Glomerular endothelial cell (primary cell): ENCODE measurements around the gene ARHGAP15. TPM values are rescaled to one million over a fixed set of nuclear protein-coding genes. Genes with fewer than 3 reads are reported as not detected.

ENCODE experiments used
- DNase-seq: peaks from one replicate; pipeline ENCODE4 v3.0.0-alpha.2; 2011; ENCODE audit warnings: low read depth, low spot score; ENCODE audit errors: extremely low read depth
- total RNA-seq: library from RNA; depleted of rRNA; stranded (reverse); fragments of >200 nt; gene quantifications from 2 replicates; pipeline ENCODE4 v1.2.3, GENCODE V29; 2015

ARHGAP15 gene
- total RNA-seq, 1 donor from 2014 or later, result not detected

GRCh38 chr2:143553261-143553660, 424.0 kb downstream of the ARHGAP15 start:
- DNase-seq, result no peak

DNA sequence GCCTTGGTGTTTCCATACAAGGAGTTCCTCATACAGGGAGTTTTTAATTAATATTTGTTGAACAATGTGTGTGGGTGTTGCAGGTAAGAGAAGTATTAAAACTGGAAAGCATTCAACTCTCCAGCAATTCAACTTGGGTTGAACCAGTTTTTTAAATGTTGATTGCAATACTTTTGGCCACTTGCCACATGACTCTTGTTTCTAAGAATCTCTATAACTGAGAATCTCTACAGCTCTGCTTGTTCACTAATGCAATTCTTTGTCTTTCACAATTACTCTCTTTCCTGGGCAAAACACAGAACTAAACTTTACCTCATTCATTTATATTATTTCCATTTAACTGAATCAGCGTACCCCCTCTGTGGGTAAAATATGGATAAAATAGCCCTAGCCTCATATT, 429.4 kb downstream of the ARHGAP15 start:
- DNase-seq, result no peak

GRCh38 chr2:143559147-143559546, 429.9 kb downstream of the ARHGAP15 start:
- DNase-seq, result no peak

DNA sequence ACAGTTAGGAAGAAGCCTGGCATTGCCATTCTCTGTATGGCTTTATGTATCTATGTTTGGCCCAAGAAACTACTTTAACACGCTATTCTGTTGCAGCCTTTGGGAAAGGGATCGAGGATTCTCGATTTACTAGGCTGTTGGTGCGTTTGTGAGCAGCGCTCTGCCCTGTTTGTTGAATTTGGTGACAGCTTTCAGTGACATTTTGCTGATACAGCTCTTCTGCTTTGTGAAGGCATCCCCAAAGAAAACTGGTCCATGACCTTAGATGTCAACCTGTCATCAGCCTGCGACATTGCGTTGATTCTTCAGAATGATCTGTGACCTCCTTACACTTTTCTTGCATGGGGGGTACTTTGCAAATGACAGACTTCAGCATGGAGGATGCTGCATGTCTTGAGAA, 431.5 kb downstream of the ARHGAP15 start:
- no peak for DNase-seq

- DNase-seq, result no peak
These were observed 435.2 kb downstream of the ARHGAP15 start for GRCh38 chr2:143564419-143564818.

DNA sequence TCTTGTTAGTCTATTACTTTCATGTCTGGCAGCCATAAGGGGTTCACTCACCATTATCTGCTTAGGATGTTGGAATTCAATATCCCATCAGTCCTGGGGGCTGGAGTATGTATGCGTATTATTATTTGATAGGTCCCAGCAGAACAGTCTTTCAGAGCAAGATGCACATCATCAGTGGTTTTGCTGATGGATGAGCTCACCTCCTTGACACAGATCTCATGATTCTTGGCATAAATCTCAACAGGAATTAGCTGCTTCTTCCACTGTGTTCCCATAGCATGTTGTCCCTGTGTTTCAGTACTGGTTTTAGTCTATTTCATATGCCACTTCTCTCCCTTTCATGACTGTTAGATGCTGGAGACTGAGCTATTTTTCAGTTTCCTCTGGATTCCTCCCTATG, 442.5 kb downstream of the ARHGAP15 start:
- DNase-seq, result no peak

DNA sequence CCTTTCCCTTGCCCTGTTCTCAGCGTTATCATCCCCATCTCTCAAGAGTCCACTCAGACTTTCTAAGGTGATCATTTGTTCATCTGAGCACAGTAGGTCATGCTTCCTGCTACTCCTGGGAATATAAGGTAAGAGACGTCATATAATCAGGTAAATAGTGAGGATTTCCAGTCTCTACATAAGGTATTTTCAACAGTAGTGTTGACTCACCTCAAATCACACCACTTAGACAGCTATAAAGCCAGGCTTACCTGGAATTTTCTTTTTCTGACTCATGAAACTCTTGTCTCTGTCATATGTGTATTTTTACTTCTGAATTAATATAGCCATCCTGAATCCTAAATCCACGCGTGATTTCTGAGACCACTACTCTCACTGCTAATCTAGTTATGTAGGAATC, 443.2 kb downstream of the ARHGAP15 start:
- DNase-seq, result no peak

- no peak for DNase-seq
These were observed 444.9 kb downstream of the ARHGAP15 start for GRCh38 chr2:143574069-143574468.

DNA sequence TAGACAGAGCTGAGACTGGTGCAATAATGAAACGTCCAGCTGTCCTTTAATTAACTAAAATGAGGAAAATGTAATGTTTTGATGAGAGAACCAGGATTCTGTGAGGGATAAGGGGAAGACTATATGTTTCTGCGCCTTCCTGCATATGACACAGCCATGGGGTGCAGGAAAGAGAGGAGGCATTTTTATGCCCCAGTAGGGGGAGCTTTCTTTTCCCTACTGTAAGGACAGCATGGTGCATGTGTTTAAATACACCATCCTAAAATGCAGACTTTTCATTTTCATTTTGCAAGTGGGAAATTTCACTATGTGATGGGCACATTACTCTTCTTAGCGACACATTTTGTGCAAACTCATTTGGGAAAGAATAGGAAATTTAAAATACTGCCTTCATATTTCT, 446.1 kb downstream of the ARHGAP15 start:
- DNase-seq, result no peak

DNA sequence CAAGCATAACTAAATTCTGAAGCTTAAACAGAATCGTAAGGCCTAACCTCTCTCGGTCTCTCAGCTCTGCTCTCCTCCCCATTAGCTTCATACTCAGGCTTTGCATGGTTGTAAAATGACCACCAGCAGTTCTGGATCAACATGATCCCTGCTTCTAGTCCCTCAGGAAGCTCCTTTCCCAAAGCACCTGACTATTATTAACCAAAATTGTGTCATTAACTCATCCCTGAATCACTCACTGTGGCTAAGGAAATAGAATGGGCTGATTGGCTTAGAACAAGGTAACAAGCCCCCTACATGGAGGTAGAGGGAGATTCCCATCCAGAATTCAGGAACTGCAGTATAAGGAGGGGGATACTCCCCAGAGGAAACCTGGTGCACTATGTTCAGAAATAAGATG, 448.3 kb downstream of the ARHGAP15 start:
- DNase-seq, result no peak

- DNase-seq, result no peak
These were observed 450.2 kb downstream of the ARHGAP15 start for GRCh38 chr2:143579456-143579855.

- no peak for DNase-seq
These were observed 451.9 kb downstream of the ARHGAP15 start for GRCh38 chr2:143581134-143581533.

DNA sequence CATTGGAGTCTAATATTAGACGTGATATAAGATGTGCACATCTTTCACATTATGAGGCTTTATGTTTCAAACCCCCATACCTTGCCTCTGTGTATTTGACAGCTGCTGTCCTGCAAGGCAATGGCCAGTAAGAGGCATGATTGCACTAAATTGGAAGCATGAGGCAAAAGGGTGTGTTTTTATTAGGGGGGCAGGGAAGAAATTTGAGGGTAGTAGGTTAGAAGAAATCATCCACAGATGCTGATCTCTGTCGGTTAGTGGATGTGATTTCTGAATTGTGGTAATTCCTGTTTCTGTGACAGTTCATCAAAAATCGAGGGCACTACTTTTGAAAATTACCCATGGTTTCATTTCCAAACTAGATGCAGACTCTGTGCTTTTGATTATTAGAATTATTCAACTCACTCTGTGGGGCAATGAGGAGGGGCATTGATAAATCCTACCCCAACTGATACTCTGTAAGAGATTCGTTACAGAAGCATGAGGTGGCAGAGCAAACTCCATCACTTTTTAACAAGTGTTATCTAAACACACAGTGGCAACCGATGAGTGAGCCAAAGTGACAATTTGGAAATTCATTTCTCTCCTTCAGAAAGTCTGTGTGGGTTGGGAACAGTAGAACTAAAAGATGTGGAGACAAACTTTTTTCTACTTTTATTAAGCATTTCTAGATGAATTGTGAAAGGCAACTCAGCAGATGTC, 453.0 kb downstream of the ARHGAP15 start:
- no peak for DNase-seq

DNA sequence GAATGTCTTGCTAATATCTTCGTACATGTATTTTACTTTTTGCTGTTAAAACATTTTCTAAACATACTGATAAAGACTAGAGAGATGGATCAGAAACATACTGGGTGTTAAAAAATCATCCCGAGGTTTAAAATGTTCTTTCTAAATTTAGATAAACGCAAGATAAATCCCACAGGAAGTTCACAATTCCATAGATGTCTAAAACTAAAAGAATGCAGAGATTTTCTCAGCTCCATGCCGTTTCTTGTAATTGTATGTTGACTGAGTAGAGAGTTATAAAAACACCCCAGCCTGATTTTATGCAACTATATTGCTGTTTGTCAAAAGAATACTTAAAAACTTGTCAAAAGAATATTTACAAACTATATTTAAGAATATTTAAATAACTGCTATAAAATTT, 455.7 kb downstream of the ARHGAP15 start:
- no peak for DNase-seq

DNA sequence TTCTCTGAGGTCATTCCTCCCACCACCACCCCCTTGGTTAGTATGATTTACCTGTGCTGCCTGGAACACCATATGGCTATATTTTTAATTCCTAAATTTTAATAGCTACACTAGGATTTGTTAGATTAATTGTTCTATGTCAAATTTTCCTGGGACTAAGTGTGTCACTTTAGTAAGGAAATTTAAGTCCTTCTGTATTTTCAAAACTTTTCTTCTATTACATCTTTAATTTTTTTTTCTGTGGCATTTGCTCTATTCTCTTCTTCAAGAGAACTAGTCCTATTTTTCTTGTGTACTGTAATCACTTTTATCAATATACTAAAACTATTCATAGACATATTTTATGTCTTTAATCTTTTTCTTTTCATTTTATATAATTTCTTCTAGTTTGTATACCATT, 456.9 kb downstream of the ARHGAP15 start:
- DNase-seq, result no peak

DNA sequence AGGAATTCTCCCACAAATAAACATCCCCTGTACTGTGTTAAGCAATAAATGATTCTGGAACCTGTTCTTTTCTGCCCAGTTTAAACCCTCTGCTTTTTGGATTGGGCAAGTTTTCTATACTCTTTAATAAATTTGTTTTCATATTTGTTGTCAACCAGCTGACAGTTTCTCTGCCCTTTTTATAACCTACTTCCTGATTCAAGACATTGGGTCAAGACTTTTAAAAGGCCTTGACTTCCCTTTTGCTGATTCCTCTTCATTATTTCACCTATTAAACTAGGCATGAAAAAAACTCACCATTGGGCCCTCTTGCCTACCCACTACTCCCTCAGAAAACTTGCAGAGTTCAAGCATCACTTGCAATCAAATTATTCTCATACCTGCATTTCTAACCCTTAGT, 459.5 kb downstream of the ARHGAP15 start:
- DNase-seq, result no peak

DNA sequence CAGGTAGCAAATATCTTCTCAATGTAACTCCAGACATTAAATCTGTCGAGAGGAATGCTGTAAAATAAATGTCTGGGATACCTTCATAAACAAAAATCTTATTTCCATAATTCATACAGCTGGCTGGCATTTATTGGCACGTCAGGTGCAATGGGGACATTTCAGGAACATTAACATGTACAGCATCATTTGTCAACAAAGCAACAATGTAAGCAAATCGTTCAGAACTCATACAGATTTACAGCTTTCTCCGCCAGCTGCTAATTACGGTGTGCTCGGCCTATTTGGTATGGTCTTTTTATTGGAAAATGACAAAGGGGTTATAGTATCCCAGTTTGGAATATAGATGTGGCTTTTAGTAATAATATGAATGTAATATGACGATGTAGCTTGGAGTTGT, 464.9 kb downstream of the ARHGAP15 start:
- no peak for DNase-seq

DNA sequence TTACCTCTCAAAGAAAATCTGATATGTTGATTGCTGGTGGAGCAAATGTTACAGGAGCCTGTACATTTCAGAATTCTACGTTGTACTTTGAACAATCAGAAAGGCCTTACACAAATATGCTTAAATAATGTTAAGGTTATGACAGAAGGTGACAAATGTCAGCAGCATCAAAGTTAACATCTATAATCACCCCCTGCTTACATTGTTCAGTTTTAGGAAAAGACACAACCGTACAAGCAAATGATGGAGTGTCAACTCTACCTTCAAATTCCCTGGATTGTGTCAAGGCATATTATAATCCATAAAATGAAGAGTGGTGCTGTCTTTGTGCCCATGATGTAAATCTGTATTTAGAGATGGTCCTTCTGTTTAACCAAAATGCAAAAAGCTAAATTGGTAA, 465.5 kb downstream of the ARHGAP15 start:
- DNase-seq, result no peak

GRCh38 chr2:143600116-143600515, 470.9 kb downstream of the ARHGAP15 start:
- DNase-seq, result no peak

GRCh38 chr2:143601828-143602227, 472.6 kb downstream of the ARHGAP15 start:
- no peak for DNase-seq

DNA sequence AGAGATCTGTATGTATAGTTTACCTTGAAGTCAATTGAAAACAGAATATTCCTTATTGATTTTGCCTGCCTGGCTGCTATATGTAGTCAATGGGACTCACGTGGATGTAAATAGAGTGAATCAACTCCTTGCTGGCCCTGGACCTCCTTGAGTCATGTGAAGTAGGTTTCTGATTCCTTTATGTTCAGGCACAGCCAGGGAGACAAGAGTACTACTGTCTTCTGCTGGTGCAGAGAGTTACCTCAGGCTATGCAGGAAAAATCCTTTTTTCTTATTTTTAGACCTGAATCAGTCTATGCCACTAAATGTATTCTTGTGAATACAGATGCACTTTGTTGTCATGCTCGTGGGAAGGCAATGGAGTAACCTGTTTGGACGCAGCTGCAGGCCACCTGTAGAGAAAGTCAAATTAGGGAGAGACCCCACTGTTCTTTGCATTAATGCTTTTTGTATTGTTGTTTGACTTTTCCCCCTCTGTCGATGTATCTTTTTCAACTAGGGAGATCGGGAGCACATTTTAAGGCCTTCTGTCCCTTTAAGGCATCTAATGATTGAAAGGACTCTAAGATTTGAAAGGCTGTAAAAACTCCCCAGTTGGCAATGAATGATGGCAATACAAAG, 473.9 kb downstream of the ARHGAP15 start:
- no peak for DNase-seq

- no peak for DNase-seq
These were observed 474.8 kb downstream of the ARHGAP15 start for GRCh38 chr2:143603846-143604565.
